IMR-90 (cell line): ENCODE measurements around the gene ARHGEF16. TPM values are rescaled to one million over a fixed set of nuclear protein-coding genes. Genes with fewer than 3 reads are reported as not detected.

Source experiments
- ATAC-seq: fragments of 200-7000 bp; cut with Tn5 transposase; 2 replicates; pipeline ENCODE4 v1.9.1; 2020; ENCODE audit warnings: low read depth, mild to moderate bottlenecking, moderate library complexity
- BruUV-seq: library from RNA; stranded (reverse); fragments of 400-500 nt; replicated peaks from 2 replicates; lab custom pipeline; 2021; lab: Mats Ljungman, UMichigan
- CTCF ChIA-PET: fragments of 300-600 bp; formaldehyde crosslinking; extraction: SDS; loops from one replicate; lab custom pipeline; 2021; ENCODE audit warnings: antibody characterized with exemption; lab: Yijun Ruan, JAX
- POLR2A ChIA-PET: fragments of 300-600 bp; sonication (Branson Sonifier 250); formaldehyde crosslinking; loops from one replicate; lab custom pipeline; 2022; ENCODE audit warnings: antibody characterized with exemption; ENCODE audit not compliant: unreplicated experiment; lab: Charles Lee
- DNase-seq: peaks from one replicate; pipeline ENCODE4 v3.0.0; 2013
- H2AFZ ChIP-seq: replicated peaks from 2 replicates; pipeline ENCODE3; 2013; ENCODE audit warnings: low read length, mild to moderate bottlenecking; ENCODE audit not compliant: poor library complexity
- H2AK5ac ChIP-seq: 2 replicates; pipeline ENCODE4 v1.6.1; 2013; ENCODE audit warnings: low read depth, low read length, inconsistent platforms
- H2AK9ac ChIP-seq: replicated peaks from 2 replicates; pipeline ENCODE3; 2013; ENCODE audit warnings: mild to moderate bottlenecking, low read depth, low read length, moderate library complexity; ENCODE audit not compliant: poor library complexity
- H2BK120ac ChIP-seq: 2 replicates; pipeline ENCODE4 v1.6.1; 2013; ENCODE audit warnings: low read depth, low read length, inconsistent platforms
- H2BK15ac ChIP-seq: 3 replicates; pipeline ENCODE4 v1.6.1; 2013; ENCODE audit warnings: low read depth, low read length, inconsistent platforms
- H2BK20ac ChIP-seq: 2 replicates; pipeline ENCODE4 v1.6.1; 2013; ENCODE audit warnings: low read depth, mild to moderate bottlenecking, inconsistent platforms, low read length, moderate library complexity
- H2BK5ac ChIP-seq: 2 replicates; pipeline ENCODE4 v1.6.1; 2013; ENCODE audit warnings: mild to moderate bottlenecking, low read depth, low read length, inconsistent platforms; ENCODE audit not compliant: poor library complexity, severe bottlenecking
- H3K14ac ChIP-seq: replicated peaks from 2 replicates; pipeline ENCODE4 v1.6.1; 2013; ENCODE audit warnings: low read depth, low read length, inconsistent platforms
- H3K18ac ChIP-seq: 2 replicates; pipeline ENCODE4 v1.6.1; 2013; ENCODE audit warnings: low read depth, low read length, control low read depth
- H3K23ac ChIP-seq: 2 replicates; pipeline ENCODE4 v1.6.1; 2013; ENCODE audit warnings: low read depth, low read length, inconsistent platforms
- H3K27ac ChIP-seq: 2 replicates; pipeline ENCODE4 v1.5.1; 2013; ENCODE audit warnings: mild to moderate bottlenecking, control low read depth, low read length; ENCODE audit not compliant: insufficient read depth
- H3K27me3 ChIP-seq: 2 replicates; pipeline ENCODE4 v1.6.1; 2013; ENCODE audit warnings: low read length; ENCODE audit not compliant: control insufficient read depth, insufficient read depth
- H3K36me3 ChIP-seq: 2 replicates; pipeline ENCODE4 v1.6.1; 2013; ENCODE audit warnings: low read length, mixed read lengths; ENCODE audit not compliant: control insufficient read depth, insufficient read depth
- H3K4ac ChIP-seq: 2 replicates; pipeline ENCODE4 v1.6.1; 2013; ENCODE audit warnings: low read depth, low read length, inconsistent platforms
- H3K4me1 ChIP-seq: 2 replicates; pipeline ENCODE4 v1.6.1; 2013; ENCODE audit warnings: low read length, mixed read lengths; ENCODE audit not compliant: control insufficient read depth, insufficient read depth
- H3K4me2 ChIP-seq: 2 replicates; pipeline ENCODE4 v1.6.1; 2013; ENCODE audit warnings: low read depth, mild to moderate bottlenecking, control low read depth, low read length, moderate library complexity
- H3K4me3 ChIP-seq: 2 replicates; pipeline ENCODE4 v1.5.1; 2013; ENCODE audit warnings: low read depth, mild to moderate bottlenecking, control low read depth, low read length, moderate library complexity; ENCODE audit not compliant: insufficient read depth
- H3K56ac ChIP-seq: 2 replicates; pipeline ENCODE4 v1.6.1; 2013; ENCODE audit warnings: low read length, inconsistent platforms; ENCODE audit not compliant: insufficient read depth; ENCODE audit errors: extremely low read depth
- H3K79me1 ChIP-seq, 2 experiments: 2 replicates each; pipeline ENCODE4 v1.6.1; 2013; ENCODE audit warnings: low read length in 2 of 2, inconsistent platforms in 1 of 2, low read depth in 1 of 2
- H3K9ac ChIP-seq: 2 replicates; pipeline ENCODE4 v1.6.1; 2013; ENCODE audit warnings: low read depth, low read length, control low read depth
- H3K9me1 ChIP-seq: 2 replicates; pipeline ENCODE4 v1.6.1; 2013; ENCODE audit warnings: low read length, inconsistent platforms; ENCODE audit not compliant: insufficient read depth
- H3K9me3 ChIP-seq: 2 replicates; pipeline ENCODE4 v1.6.1; 2013; ENCODE audit warnings: low read length; ENCODE audit not compliant: control insufficient read depth, insufficient read depth
- H4K20me1 ChIP-seq: 2 replicates; pipeline ENCODE4 v1.6.1; 2013; ENCODE audit warnings: low read length, inconsistent platforms; ENCODE audit not compliant: insufficient read depth
- H4K5ac ChIP-seq: 2 replicates; pipeline ENCODE4 v1.6.1; 2013; ENCODE audit warnings: mild to moderate bottlenecking, low read depth, low read length, control low read depth
- H4K8ac ChIP-seq, 2 experiments: 2 replicates each; pipeline ENCODE4 v1.6.1; 2013; ENCODE audit warnings: low read depth in 2 of 2, low read length in 2 of 2, control low read depth in 1 of 2, inconsistent platforms in 1 of 2
- H4K91ac ChIP-seq: 2 replicates; pipeline ENCODE4 v1.6.1; 2013; ENCODE audit warnings: low read depth, low read length, inconsistent platforms; ENCODE audit not compliant: insufficient read depth
- CHD1 ChIP-seq: IDR thresholded peaks from 2 replicates; pipeline ENCODE4 v1.6.1; 2012; ENCODE audit warnings: low read depth, low read length, improper control_type of control experiment
- FOS ChIP-seq: fragments of 150-350 bp; IDR thresholded peaks from 2 replicates; pipeline ENCODE4 v1.6.1; 2016; ENCODE audit warnings: low read depth, low read length
- WGBS, 2 experiments: methylation state at CpG; one replicate each; pipeline versions ENCODE4 v1.1.5 to v1.1.7; 2013; ENCODE audit warnings: missing lambda C conversion rate in 2 of 2; ENCODE audit not compliant: insufficient read length in 1 of 2; ENCODE audit errors: extremely low coverage in 2 of 2; 5-methylcytosine and 5-hydroxymethylcytosine counted together
- dilution Hi-C: fragments of 300-500 bp; cut with HindIII; formaldehyde crosslinking; loops from one replicate; pipeline ENCODE4 v1.14.3; 2018; ENCODE audit warnings: low sequenced_read_pairs; ENCODE audit not compliant: unreplicated experiment
- in situ Hi-C: fragments of 300-500 bp; cut with MboI; formaldehyde crosslinking; loops from 3 replicates; pipeline ENCODE4 v1.14.3; 2019; ENCODE audit warnings: low sequenced_read_pairs, inconsistent platforms, mixed read lengths
- intact Hi-C: fragments of 100-400 bp; cut with micrococcal nuclease; formaldehyde crosslinking; loops from 2 replicates; pipeline ENCODE4 v1.10.0; 2022
- polyA plus RNA-seq, 3 experiments: library from polyadenylated mRNA; depleted of rRNA; stranded (reverse); fragments of >200 nt; gene quantifications; 2 replicates each; pipeline ENCODE4 v1.2.3, GENCODE V29; 2012; ENCODE audit warnings: low replicate concordance in 1 of 3
- total RNA-seq: library from RNA; depleted of rRNA; stranded (reverse); fragments of >200 nt; gene quantifications from 2 replicates; pipeline ENCODE4 v1.2.3, GENCODE V29; 2012

ARHGEF16 gene
- total and polyA plus RNA-seq, 2 of the 4 experiments (the other 2 are of a cell fraction), result 0.18 to 0.39 TPM

DNA sequence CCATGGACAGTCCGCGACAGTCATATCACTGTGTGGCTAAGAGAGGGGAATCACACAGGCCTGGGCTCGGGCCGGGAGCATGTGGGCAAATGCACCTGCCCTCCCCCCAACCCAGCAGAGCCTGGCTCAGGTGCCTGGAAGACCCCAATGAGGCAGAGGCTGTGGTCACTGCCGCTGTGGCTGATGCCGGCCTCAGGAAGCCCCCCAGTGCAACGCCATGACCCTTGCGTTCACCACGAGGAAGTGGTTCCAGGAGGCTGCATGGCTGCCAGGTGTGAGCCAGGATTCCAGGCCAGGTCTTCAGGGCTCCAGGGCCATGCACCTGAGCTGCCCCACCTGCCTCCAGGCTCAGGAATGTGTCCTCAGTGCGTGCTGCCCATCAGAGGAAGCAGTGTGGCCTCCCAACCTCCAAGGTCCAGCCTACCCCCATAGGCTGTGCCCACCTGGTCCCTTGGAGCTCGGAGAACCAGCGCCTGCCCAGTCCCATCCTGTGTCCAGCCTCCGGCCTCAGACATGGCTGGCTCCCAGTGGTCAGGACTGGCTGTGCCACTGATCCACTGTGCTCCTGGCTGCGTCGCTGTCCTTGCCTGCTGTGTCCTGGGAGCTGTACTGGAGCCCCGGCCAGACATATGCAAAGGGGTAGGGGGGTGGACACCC lies 8.0 kb downstream of the ARHGEF16 start:
- Histone ChIP-seq H3K36me3 (no peaks in the 10 kb centered on the region), H3K23ac (no peak overlapping the region), H4K91ac (no peak overlapping the region), H2BK15ac (no peak overlapping the region), H4K20me1 (no peaks in the 10 kb centered on the region), H2AFZ (no peak overlapping the region), H2AK9ac (no peak overlapping the region), H2BK20ac (no peak overlapping the region), H3K27ac (no peak overlapping the region), H4K5ac (no peak overlapping the region), H4K8ac (no peak overlapping the region), H3K18ac (no peak overlapping the region), H3K4me1 (no peaks in the 10 kb centered on the region), H3K9me1 (no peaks in the 10 kb centered on the region), H2AK5ac (no peak overlapping the region), H3K4ac (no peak overlapping the region), H3K9ac (no peak overlapping the region), H3K9me3 (no peaks in the 10 kb centered on the region), H3K79me1 (no peaks in the 10 kb centered on the region), H2BK120ac (no peak overlapping the region), H2BK5ac (no peak overlapping the region), H3K4me2 (no peak overlapping the region), H3K56ac (no peak overlapping the region), H3K27me3 (peaks cover 15% of the 10 kb centered on the region), H3K14ac (no peak overlapping the region), H3K4me3 (no peak overlapping the region)
- ChIA-PET CTCF (interaction anchor here (2.1 kb wide), 1 partner anchor 9 kb away, joined by 8 read pairs; no protein-coding TSS in a partner anchor), POLR2A (no interaction called here)
- no peak for TF ChIP-seq FOS
- no peak for TF ChIP-seq CHD1
- intact Hi-C loops, result no loop called here
- no peak for ATAC-seq
- no TSS peak for BruUV-seq
- no peak for DNase-seq
- 78% methylated on average over 4 of the region's 16 CpGs; no CpG with 5 or more reads in 1 of the 2 experiments for WGBS, 2 experiments
- dilution Hi-C loops, result no loop called here
- in situ Hi-C loops, result no loop called here
